Hepatocyte (in vitro differentiated cells): Measurements from ENCODE around the gene EFNA2.

Experiments used
- EZH2 ChIP-seq: fragments of 200-600 bp; sonication (generic); IDR thresholded peaks from 2 replicates; pipeline ENCODE4 v1.6.1; 2016; ENCODE audit warnings: antibody characterized with exemption, mild to moderate bottlenecking, borderline replicate concordance
- TF ChIP-seq, protein P1 (sequence below): fragments of 200-600 bp; sonication (generic); IDR thresholded peaks from 2 replicates; pipeline ENCODE4 v1.5.1; 2016; ENCODE audit warnings: antibody characterized with exemption, mild to moderate bottlenecking; ENCODE audit not compliant: poor library complexity

DNA sequence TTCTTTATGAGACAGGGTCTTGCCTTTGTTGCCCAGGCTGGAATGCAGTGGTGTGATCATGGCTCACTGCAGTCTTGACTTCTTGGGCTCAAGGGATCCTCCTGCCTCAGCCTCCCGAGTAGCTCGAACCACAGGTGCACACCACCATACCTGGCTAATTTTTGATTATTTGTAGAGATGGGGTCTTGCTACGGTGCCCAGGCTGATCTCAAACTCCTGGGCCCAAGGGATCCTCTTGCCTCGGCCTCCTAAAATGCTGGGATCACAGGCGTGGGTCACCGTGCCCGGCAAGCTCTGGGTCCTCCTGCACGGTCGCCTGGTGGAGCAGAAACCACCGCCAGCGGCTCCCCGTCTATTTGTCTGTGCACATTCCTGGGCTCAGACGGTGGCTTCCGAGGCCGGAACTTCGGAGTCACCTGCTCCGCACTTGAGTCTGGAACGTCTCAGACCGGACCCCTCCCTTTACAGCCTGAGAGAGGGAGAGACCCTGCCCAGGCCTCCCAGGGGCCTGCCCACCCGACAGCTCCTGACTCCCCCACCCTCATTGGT is 22.2 kb downstream of the EFNA2 start:
- TF ChIP-seq, protein P1, sequence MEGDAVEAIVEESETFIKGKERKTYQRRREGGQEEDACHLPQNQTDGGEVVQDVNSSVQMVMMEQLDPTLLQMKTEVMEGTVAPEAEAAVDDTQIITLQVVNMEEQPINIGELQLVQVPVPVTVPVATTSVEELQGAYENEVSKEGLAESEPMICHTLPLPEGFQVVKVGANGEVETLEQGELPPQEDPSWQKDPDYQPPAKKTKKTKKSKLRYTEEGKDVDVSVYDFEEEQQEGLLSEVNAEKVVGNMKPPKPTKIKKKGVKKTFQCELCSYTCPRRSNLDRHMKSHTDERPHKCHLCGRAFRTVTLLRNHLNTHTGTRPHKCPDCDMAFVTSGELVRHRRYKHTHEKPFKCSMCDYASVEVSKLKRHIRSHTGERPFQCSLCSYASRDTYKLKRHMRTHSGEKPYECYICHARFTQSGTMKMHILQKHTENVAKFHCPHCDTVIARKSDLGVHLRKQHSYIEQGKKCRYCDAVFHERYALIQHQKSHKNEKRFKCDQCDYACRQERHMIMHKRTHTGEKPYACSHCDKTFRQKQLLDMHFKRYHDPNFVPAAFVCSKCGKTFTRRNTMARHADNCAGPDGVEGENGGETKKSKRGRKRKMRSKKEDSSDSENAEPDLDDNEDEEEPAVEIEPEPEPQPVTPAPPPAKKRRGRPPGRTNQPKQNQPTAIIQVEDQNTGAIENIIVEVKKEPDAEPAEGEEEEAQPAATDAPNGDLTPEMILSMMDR: no peak
- TF ChIP-seq EZH2: no peak
